H9 (cell line): Measurements from ENCODE around the gene NCKAP5. TPM values are rescaled to one million over a fixed set of nuclear protein-coding genes. Genes with fewer than 3 reads are reported as not detected.

Experiments
- DNase-seq: peaks from one replicate; pipeline ENCODE4 v3.0.0-alpha.2; 2017
- H2AFZ ChIP-seq: one replicate; pipeline ENCODE4 v1.6.1; 2013; ENCODE audit warnings: mild to moderate bottlenecking, low read length, control low read depth, moderate library complexity
- H2AK5ac ChIP-seq: 2 replicates; pipeline ENCODE4 v1.6.1; 2013; ENCODE audit warnings: low read length, control low read depth, mixed read lengths; ENCODE audit not compliant: insufficient read length
- H2BK120ac ChIP-seq: one replicate; pipeline ENCODE4 v1.6.1; 2013; ENCODE audit warnings: low read depth, mild to moderate bottlenecking, low read length, control low read depth, inconsistent platforms; ENCODE audit not compliant: poor library complexity, severe bottlenecking
- H2BK12ac ChIP-seq: 2 replicates; pipeline ENCODE4 v1.6.1; 2013; ENCODE audit warnings: low read length, control low read depth, mixed read lengths, low read depth; ENCODE audit not compliant: insufficient read length
- H2BK15ac ChIP-seq: 2 replicates; pipeline ENCODE4 v1.6.1; 2013; ENCODE audit warnings: low read depth, low read length, control low read depth
- H2BK20ac ChIP-seq: one replicate; pipeline ENCODE4 v1.6.1; 2013; ENCODE audit warnings: low read depth, mild to moderate bottlenecking, low read length, control low read depth, inconsistent platforms; ENCODE audit not compliant: poor library complexity, severe bottlenecking
- H2BK5ac ChIP-seq: 2 replicates; pipeline ENCODE4 v1.6.1; 2013; ENCODE audit warnings: low read length, control low read depth, mixed read lengths; ENCODE audit not compliant: insufficient read length
- H3K14ac ChIP-seq: 2 replicates; pipeline ENCODE4 v1.6.1; 2013; ENCODE audit warnings: low read length, control low read depth; ENCODE audit not compliant: insufficient read depth
- H3K18ac ChIP-seq: 2 replicates; pipeline ENCODE4 v1.6.1; 2013; ENCODE audit warnings: low read depth, mild to moderate bottlenecking, mixed read lengths, low read length, control low read depth; ENCODE audit not compliant: insufficient read length
- H3K23ac ChIP-seq: 2 replicates; pipeline ENCODE4 v1.6.1; 2013; ENCODE audit warnings: low read length, control low read depth, mixed read lengths, low read depth; ENCODE audit not compliant: insufficient read length
- H3K23me2 ChIP-seq: 2 replicates; pipeline ENCODE4 v1.6.1; 2013; ENCODE audit warnings: low read depth, mild to moderate bottlenecking, mixed read lengths, low read length, control low read depth; ENCODE audit not compliant: insufficient read length, poor library complexity, severe bottlenecking
- H3K27ac ChIP-seq: 2 replicates; pipeline ENCODE4 v1.5.1; 2013; ENCODE audit warnings: low read length, control low read depth, mixed read lengths, low read depth; ENCODE audit not compliant: insufficient read length
- H3K27me3 ChIP-seq: 2 replicates; pipeline ENCODE4 v1.6.1; 2013; ENCODE audit warnings: low read length, control low read depth, inconsistent platforms; ENCODE audit not compliant: insufficient read depth
- H3K4ac ChIP-seq: 2 replicates; pipeline ENCODE4 v1.6.1; 2013; ENCODE audit warnings: low read depth, mild to moderate bottlenecking, control low read depth, inconsistent platforms, low read length, moderate library complexity
- H3K4me1 ChIP-seq: 2 replicates; pipeline ENCODE4 v1.6.1; 2013; ENCODE audit warnings: low read length, control low read depth, inconsistent platforms; ENCODE audit not compliant: insufficient read depth
- H3K4me2 ChIP-seq: 2 replicates; pipeline ENCODE4 v1.6.1; 2013; ENCODE audit warnings: low read length, control low read depth, mixed read lengths; ENCODE audit not compliant: insufficient read length, insufficient read depth
- H3K56ac ChIP-seq: 2 replicates; pipeline ENCODE4 v1.6.1; 2013; ENCODE audit warnings: low read depth, mild to moderate bottlenecking, mixed read lengths, low read length, control low read depth; ENCODE audit not compliant: insufficient read length
- H3K79me1 ChIP-seq: 2 replicates; pipeline ENCODE4 v1.6.1; 2013; ENCODE audit warnings: low read depth, mild to moderate bottlenecking, moderate library complexity, low read length, control low read depth, inconsistent platforms; ENCODE audit not compliant: insufficient read depth, poor library complexity, severe bottlenecking
- H3K79me2 ChIP-seq: 2 replicates; pipeline ENCODE4 v1.6.1; 2013; ENCODE audit warnings: low read length, control low read depth, inconsistent platforms; ENCODE audit not compliant: insufficient read depth
- H3K9ac ChIP-seq: 2 replicates; pipeline ENCODE4 v1.6.1; 2013; ENCODE audit warnings: low read length, control low read depth, mixed read lengths; ENCODE audit not compliant: insufficient read length; ENCODE audit errors: extremely low read depth
- H3K9me3 ChIP-seq: one replicate; pipeline ENCODE4 v1.6.1; 2013; ENCODE audit warnings: low read depth, low read length, inconsistent platforms; ENCODE audit not compliant: control insufficient read depth
- H3T11ph ChIP-seq: one replicate; pipeline ENCODE4 v1.6.1; 2013; ENCODE audit warnings: mild to moderate bottlenecking, low read length, control low read depth, inconsistent platforms
- H4K20me1 ChIP-seq: one replicate; pipeline ENCODE4 v1.6.1; 2013; ENCODE audit not compliant: control insufficient read depth, insufficient read length, insufficient read depth
- H4K5ac ChIP-seq: 2 replicates; pipeline ENCODE4 v1.6.1; 2013; ENCODE audit warnings: low read depth, mild to moderate bottlenecking, mixed read lengths, low read length, control low read depth; ENCODE audit not compliant: insufficient read length
- H4K8ac ChIP-seq: replicated peaks from 2 replicates; pipeline ENCODE4 v1.6.1; 2013; ENCODE audit warnings: low read length, control low read depth, mixed read lengths, low read depth; ENCODE audit not compliant: insufficient read length
- H4K91ac ChIP-seq: 2 replicates; pipeline ENCODE4 v1.6.1; 2013; ENCODE audit warnings: low read depth, mild to moderate bottlenecking, moderate library complexity, mixed read lengths, low read length, control low read depth; ENCODE audit not compliant: insufficient read length
- H3K27ac Mint-ChIP-seq, 3 experiments: 2 replicates in 2 of 3; 3 replicates in 1 of 3; pipeline ENCODE4 v1.8.0; 2020 to 2021; ENCODE audit warnings: mixed read lengths in 3 of 3, mild to moderate bottlenecking in 1 of 3, moderate library complexity in 1 of 3
- H3K27me3 Mint-ChIP-seq: 2 replicates; pipeline ENCODE4 v1.8.0; 2021; ENCODE audit warnings: low read depth, mild to moderate bottlenecking, moderate library complexity, mixed read lengths
- H3K36me3 Mint-ChIP-seq, 3 experiments: 2 replicates in 2 of 3; 3 replicates in 1 of 3; pipeline ENCODE4 v1.8.0; 2020 to 2021; ENCODE audit warnings: low read depth in 3 of 3, mixed read lengths in 3 of 3; ENCODE audit not compliant: insufficient read depth in 1 of 3
- H3K4me1 Mint-ChIP-seq, 2 experiments: 2 replicates each; pipeline ENCODE4 v1.8.0; 2020; ENCODE audit warnings: mixed read lengths in 2 of 2
- H3K4me3 Mint-ChIP-seq, 2 experiments: 2 replicates in 1 of 2; 3 replicates in 1 of 2; pipeline ENCODE4 v1.8.0; 2020 to 2021; ENCODE audit warnings: mild to moderate bottlenecking in 2 of 2, mixed read lengths in 2 of 2, moderate library complexity in 1 of 2
- H3K9me3 Mint-ChIP-seq, 2 experiments: 2 replicates in 1 of 2; 3 replicates in 1 of 2; pipeline ENCODE4 v1.8.0; 2020; ENCODE audit warnings: mild to moderate bottlenecking in 2 of 2, mixed read lengths in 2 of 2, moderate library complexity in 1 of 2
- CTCF ChIP-seq: fragments of 200-600 bp; sonication (generic); conservative IDR thresholded peaks from 3 replicates; pipeline ENCODE4 v1.8.0; 2021; ENCODE audit warnings: antibody characterized with exemption, mild to moderate bottlenecking
- WGBS: extraction: QIAGEN DNeasy Blood & Tissue Kit; methylation state at CpG from one replicate; pipeline ENCODE4 v1.1.7; 2013; ENCODE audit warnings: missing lambda C conversion rate, low lambda C conversion rate, mixed read lengths; ENCODE audit not compliant: insufficient read length; ENCODE audit errors: extremely low coverage; 5-methylcytosine and 5-hydroxymethylcytosine counted together
- total RNA-seq: library from RNA; stranded (reverse); gene quantifications from 2 replicates; pipeline ENCODE4 v1.2.1, GENCODE V29; 2021

Gene NCKAP5
- total RNA-seq, 1 experiment from 2014 or later, result 0.26 TPM

GRCh38 chr2:133574186-133574585 is 5.9 kb upstream of the NCKAP5 start:
- Histone ChIP-seq H4K20me1 (no peaks in the 10 kb centered on the region), H3K79me1 (no peaks in the 10 kb centered on the region), H3K27ac (no peak overlapping the region), H3K18ac (no peak overlapping the region), H3K23me2 (no peaks in the 10 kb centered on the region), H3K23ac (no peak overlapping the region), H2BK20ac (no peak overlapping the region), H4K8ac (no peak overlapping the region), H2BK15ac (no peak overlapping the region), H2AFZ (no peak overlapping the region), H3K79me2 (no peaks in the 10 kb centered on the region), H2BK5ac (no peak overlapping the region), H4K5ac (no peak overlapping the region), H2BK12ac (no peak overlapping the region), H4K91ac (no peak overlapping the region), H3K9me3 (no peaks in the 10 kb centered on the region), H3K56ac (no peak overlapping the region), H3T11ph (no peak overlapping the region), H3K4me1 (peaks cover 11% of the 10 kb centered on the region; the same call in 1 of the 2 replicates), H3K27me3 (no peaks in the 10 kb centered on the region), H3K4ac (no peak overlapping the region), H3K4me2 (no peak overlapping the region), H3K9ac (no peak overlapping the region), H2AK5ac (no peak overlapping the region), H2BK120ac (no peak overlapping the region), H3K14ac (no peak overlapping the region)
- Mint-ChIP-seq H3K36me3 (no peaks in the 10 kb centered on the region), H3K9me3 (no peaks in the 10 kb centered on the region), H3K4me1 (peaks cover 50 to 52% of the 10 kb centered on the region in 2 experiments), H3K27ac (no peak overlapping the region), H3K27me3 (peaks cover 1% of the 10 kb centered on the region; the same call in 1 of the 2 replicates), H3K4me3 (no peak overlapping the region)
- WGBS, result no CpG with 5 or more reads among the region's 5 CpGs
- no peak for DNase-seq
- no peak for TF ChIP-seq CTCF
